ENCODE data around the gene ACYP2. TPM values are rescaled to one million over a fixed set of nuclear protein-coding genes. Genes with fewer than 3 reads are reported as not detected.
"Not testable (repeated sequence)": the region's sequence is repeated elsewhere in the genome, so short reads cannot be mapped to it uniquely, and the experiment has no call there.

Gene ACYP2
- total RNA-seq, 1 donor from 2014 or later, result 86.1 TPM

DNA sequence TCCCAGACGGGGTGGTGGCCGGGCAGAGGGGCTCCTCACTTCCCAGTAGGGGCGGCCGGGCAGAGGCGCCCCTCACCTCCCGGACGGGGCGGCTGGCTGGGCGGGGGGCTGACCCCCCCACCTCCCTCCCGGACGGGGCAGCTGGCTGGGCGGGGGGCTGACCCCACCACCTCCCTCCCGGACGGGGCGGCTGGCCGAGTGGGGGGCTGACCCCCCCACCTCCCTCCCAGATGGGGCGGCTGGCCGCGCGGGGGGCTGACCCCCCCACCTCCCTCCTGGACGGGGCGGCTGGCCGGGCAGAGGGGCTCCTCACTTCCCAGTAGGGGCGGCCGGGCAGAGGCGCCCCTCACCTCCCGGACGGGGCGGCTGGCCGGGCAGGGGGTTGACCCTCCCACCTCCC lies 20.0 kb upstream of the ACYP2 start:
- DNase-seq (ENCODE audit: low spot score); intact Hi-C loops (cut with DNase I): not testable (repeated sequence)

DNA sequence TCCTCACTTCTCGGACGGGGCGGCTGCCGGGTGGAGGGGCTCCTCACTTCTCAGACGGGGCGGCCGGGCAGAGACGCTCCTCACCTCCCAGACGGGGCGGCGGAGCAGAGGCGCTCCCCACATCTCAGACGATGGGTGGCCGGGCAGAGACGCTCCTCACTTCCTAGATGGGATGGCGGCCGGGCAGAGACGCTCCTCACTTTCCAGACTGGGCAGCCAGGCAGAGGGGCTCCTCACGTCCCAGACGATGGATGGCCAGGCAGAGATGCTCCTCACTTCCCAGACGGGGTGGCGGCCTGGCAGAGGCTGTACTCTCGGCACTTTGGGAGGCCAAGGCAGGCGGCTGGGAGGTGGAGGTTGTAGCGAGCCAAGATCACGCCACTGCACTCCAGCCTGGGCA lies 19.3 kb upstream of the ACYP2 start:
- DNase-seq (ENCODE audit: low spot score); intact Hi-C loops (cut with DNase I): not testable (repeated sequence)

DNA sequence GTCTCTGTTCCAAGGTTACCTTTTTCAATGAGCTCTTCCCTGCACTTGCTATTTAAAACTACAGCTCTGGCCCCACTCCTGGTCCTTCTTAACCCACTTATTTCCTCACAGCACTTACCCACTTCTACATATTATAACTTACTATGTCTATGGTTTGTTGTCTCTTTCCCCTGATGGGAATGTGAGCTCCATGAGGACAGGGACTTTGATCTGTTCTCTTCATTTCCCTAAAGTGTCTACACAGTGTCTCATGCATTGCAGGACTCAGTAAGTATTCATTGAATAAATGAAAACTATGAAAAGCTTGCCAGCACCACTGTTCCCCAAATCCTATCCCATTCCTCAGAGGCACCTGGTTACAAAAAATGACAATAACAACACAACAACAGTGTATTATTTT lies 18.3 kb upstream of the ACYP2 start:
- no peak for DNase-seq (ENCODE audit: low spot score)
- intact Hi-C loops (cut with DNase I), result no loop called here

DNA sequence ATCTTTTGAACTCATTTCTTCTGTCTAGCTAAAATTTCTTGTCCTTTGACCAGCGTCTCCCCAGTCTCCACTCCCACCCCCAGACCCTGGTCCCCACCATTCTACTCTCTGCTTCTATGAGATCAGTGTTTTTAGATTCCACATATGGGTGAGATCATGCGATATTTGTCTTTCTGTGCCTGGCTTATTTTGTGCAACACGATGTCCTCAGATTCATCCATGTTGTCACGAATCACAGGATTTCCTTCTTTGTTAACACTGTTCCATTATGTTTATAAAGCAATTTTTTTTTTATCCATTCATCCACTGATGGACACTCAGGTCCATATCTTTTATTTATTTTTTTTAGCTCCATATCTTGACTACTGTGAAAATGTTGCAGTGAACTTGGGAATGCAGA lies 16.0 kb upstream of the ACYP2 start:
- no peak for DNase-seq (ENCODE audit: low spot score)

DNA sequence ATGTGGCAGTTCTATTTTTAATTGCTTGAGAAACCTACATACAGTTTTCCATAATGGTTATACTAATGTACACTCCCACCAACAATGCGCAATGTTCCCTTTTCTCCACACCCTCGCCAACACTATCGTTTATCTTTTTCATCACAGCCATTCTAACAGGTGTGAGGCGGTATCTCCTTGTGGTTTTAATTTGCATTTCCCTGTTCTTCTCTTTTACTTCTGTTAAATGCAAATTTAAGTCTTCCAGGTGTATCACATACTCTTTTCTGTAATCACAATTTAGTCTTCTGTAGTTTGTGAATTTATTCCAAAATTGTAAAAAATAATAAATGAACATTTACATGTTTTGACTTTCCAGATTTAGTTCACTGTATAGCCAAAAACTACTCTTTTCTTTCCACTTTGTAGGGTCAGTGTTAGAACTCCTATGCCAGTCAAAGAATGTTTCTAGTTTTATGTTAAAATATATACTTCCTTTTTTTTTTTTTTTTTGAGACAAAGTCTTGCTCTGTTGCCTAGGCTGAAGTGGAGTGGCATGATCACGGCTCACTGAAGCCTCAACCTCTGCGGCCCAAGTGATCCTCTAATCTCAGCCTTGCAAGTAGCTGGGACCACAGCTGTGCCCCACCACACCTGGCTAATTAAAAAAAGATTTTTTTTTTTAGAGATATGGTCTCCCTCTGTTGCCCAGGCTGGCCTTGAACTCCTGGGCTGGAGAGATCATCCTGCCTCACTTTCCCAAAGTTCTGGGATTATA lies 15.4 kb upstream of the ACYP2 start:
- DNase-seq (ENCODE audit: low spot score), result no peak
- intact Hi-C loops (cut with DNase I), result loop anchor here (10.0 kb wide), 1 partner anchor 735 kb away; no protein-coding TSS in a partner anchor

More for the DNA sequence above, 16.0 kb upstream of the ACYP2 start:
- intact Hi-C loops (cut with DNase I), result no loop called here

DNA sequence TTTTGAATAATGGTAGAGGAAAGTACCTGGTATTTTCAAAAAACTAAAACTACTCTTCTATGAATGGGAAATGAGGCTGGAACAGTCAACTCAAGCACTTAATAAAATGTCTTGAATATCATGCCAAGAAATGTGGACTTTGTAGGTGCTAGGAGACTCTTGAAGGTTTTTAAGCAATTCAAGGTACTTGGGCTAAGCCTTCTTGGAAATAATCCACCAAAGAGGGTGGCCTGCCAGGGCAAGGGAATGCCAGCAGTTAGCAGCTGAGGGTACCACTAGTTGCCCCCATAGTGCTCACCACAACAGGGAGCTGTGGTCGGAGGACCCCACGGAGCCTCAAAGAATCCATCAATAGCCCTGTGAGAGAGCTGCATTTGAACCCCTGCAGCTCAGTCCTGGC lies 14.6 kb upstream of the ACYP2 start:
- DNase-seq (ENCODE audit: low spot score), result no peak
- intact Hi-C loops (cut with DNase I), result loop anchor here (10.0 kb wide), 1 partner anchor 734 kb away; no protein-coding TSS in a partner anchor

DNA sequence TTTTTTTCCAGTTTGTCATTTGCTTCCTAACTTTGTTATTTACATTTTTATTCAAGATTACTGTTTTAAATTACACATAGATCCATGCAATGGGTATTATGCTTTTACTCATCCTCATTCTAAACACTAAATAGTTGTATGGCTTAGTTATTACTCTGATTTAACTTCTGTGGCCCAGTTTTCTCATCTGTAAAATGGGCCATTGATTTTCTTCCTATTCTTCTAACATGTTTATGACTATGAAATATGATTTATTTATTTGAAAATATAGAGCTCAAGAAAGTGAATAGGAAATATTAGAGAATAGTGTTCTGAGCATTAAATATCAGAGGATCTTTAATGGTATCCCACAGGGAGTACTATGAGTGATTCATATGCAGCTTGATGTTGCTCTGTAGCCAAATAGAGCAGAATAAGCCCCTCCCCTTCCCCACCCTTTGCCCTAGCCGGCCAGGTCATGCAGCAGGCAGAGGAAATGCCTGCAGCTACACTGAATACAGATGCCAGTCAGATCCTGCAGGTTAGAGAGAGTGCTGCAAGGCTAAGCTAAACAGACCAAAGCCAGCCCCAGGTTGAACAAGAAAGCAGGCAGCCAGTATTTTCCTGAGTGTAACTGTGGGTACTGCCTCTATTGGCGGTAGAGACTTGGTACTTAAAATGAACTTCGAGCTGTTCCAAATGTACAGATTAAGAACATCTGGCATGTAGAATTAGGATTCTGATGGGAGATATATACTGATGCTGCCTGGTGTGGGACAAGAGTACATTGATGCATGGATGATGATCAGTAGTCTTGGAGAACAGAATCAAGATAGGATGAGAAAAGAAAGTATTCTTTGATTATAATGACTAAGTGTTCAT lies 11.7 kb upstream of the ACYP2 start:
- DNase-seq (ENCODE audit: low spot score), result no peak
- intact Hi-C loops (cut with DNase I), result loop anchor here (10.0 kb wide), 1 partner anchor 731 kb away; no protein-coding TSS in a partner anchor

DNA sequence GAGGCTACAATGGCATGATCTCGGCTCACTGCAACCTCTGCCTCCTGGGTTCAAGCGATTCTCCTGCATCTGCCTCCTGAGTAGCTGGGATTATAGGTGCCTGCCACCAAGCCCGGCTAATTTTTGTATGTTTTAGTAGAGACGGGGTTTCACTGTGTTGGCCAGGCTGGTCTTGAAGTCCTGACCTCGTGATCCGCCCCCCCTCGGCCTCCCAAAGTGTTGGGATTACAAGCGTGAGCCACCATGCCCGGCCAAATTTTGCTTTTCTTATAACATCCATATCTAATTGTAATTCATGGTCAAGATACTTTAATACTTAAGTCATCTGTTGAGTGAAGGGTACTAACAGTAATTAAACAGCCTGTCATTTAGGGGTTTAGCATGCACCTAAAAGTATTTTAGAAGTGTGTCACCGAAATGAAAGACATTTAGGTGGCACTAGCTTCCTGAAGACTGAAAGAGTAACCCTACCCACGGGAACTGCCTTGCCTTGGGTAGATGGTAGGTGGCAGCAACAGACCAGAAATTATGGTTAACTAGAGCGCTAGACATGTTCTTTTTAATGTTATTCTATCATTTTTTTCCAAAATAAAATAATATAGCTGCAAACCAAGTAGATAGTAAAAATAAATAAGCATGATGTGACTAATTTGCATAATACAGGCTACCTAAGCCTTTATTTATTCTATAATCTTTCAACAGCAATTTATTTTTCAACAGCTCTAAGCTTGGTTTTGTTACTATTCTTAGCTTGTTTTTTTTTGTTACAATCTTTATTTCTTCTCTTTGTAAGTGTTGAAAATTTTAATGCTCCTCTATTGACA lies 8.6 kb upstream of the ACYP2 start:
- intact Hi-C loops (cut with DNase I), result loop anchor here (5.0 to 10.0 kb wide), 2 partner anchors 595 to 728 kb away; no protein-coding TSS in a partner anchor
- DNase-seq (ENCODE audit: low spot score), result no peak

DNA sequence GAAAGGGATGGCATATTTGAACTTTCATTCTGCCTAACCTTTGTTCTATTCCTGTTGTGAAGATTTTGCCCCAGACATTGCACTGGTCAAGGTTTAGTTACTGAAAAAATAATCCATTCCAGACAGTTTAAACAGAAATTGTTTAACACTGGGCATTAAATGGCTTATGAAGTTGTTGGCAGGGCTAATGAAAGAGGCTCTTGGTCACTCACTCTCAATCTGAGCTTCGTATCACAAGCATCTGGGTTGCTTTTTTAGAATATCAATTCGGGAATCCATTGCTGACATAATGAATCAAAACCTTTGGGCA lies 8.0 kb upstream of the ACYP2 start:
- DNase-seq (ENCODE audit: low spot score), result no peak
- intact Hi-C loops (cut with DNase I), result loop anchor here (5.0 to 10.0 kb wide), 2 partner anchors 595 to 727 kb away; no protein-coding TSS in a partner anchor

DNA sequence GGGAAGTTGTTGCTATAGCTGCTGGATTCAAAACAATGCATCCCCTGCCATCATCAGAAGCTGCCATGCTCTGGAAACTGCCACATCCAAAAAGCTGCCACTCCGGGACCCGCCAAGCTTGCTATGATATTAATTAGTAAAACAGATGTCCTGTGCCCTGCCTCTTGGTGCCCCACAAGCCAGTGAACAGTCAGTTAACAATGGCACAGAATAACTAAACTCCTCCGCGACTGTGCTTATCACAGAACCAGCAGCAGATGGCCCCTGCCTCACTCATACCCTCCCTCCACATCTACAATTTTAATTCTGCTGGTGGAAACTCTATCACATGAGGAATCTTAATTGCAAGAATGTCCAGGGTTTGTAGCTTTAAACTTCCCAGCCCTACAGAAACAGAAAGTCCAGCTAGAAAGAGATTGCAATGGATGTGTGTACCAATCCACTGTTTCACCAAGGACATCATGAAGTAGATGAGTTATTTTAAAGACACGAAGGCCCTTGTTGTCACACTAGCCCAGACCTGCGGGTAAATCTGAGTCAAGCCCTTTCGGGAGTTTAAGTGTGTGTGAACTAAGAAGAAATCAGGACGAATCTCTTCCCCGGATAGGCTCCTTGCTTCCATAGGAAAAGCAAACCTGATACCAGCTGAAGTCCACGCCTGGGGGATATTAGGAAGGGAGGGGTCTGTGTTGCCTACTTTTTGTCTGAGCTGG lies 7.4 kb upstream of the ACYP2 start:
- intact Hi-C loops (cut with DNase I), result loop anchor here (5.0 to 10.0 kb wide), 2 partner anchors 594 to 727 kb away; no protein-coding TSS in a partner anchor
- DNase-seq (ENCODE audit: low spot score), result no peak

DNA sequence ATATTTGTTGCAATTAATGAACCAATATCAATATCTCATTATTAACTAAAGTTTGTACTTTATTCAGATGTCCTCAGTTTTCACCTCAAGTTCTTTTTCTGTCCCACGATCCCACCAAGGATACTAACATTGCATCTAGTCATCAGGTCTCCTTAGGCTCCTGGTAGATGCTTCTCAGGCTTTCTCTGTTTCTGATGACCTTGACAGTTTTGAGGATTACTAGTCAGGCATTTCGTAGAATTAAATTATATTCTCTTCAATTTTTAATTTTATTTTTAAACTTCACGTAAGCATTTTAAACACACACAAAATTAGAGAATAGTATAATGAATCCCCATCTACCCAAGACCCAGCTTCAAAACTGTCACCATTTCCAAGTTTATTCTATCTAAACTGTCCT lies 5.6 kb upstream of the ACYP2 start:
- intact Hi-C loops (cut with DNase I), result loop anchor here (5.0 to 10.0 kb wide), 2 partner anchors 592 to 725 kb away; no protein-coding TSS in a partner anchor
- no peak for DNase-seq (ENCODE audit: low spot score)

DNA sequence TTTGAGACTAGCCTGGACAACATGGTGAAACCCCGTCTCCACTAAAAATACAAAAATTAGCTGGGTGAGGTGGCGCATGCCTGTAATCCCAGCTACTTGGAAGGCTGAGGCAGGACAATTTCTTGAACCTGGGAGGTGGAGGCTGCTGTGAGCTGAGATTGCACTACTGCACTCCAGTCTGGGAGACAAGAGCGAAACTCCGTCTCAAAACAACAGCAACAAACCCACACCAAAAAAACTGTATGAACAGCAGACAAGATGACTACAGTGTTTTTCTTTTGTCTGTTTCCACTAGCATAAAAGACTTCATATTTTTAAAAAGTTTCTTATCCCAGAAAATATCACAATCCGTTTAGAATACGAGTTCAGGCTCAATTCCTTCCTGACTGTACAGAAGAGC lies 936 bp upstream of the ACYP2 start:
- intact Hi-C loops (cut with DNase I), result loop anchor here (2.0 kb wide), 1 partner anchor 342 kb away; the partner anchor contains the start of gene SPTBN1

DNA sequence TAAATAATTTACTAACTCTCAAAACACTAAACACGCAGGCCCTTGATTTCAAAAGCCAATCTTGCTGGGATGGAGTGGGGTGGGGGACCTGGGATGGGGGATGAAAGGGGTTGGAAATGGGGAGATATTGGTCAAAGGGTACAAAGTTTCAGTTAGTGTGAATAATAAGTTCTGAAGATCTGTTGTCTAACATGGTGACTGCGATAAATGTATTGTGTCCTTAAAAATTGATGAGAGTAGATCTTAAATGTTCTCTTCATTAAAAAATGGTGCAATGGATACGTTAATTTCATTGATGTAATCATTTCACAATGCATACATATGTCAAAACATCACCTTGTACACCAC lies 505 bp upstream of the ACYP2 start:
- no peak for DNase-seq (ENCODE audit: low spot score)
- intact Hi-C loops (cut with DNase I), result loop anchor here (2.0 to 5.0 kb wide), 3 partner anchors 342 to 592 kb away; partner anchors contain the start of gene SPTBN1

More for the DNA sequence above, 936 bp upstream of the ACYP2 start:
- not testable (repeated sequence) for DNase-seq (ENCODE audit: low spot score)

DNA sequence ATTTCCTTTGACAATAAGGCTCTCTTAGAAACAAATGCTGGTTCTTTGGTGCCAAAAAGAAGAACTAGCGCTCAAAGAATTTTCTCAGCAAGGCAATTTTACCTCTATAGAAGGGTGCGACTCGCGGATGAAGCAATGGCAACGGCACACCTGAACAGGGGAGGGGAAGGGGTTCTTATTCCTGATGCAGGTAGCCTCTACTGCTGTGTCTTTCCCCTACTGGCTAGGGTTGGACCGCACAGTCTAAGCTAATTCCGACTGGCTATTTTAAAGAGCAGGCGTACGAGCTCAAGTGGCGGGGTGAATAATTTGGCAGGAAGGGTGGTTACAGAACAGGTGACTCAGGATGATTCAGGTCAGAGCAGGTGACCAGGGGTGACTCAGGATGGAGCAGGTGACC lies 1.2 kb downstream of the ACYP2 start:
- not testable (repeated sequence) for DNase-seq (ENCODE audit: low spot score)
- intact Hi-C loops (cut with DNase I), result loop anchor here (5.0 kb wide), 2 partner anchors 516 to 591 kb away; no protein-coding TSS in a partner anchor

DNA sequence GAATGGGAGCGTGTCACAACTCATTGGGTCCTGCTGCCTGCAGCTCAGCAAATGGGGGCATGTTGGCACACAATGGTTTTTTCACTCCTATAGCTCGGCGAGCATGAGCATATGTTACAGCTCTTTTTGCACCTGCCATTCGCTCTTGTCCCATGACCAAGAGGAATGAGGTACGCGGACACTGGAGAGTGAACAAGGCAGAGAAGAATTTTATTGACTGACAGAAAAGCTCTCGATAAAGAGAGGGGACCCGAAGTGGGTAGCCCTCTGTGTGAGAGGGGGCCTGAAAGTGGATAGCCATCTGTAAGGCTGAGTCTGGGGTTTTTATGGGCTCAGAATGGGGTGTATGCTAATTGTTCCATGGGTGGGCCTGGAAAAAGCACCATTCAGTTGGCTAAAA lies 5.5 kb downstream of the ACYP2 start:
- DNase-seq (ENCODE audit: low spot score), result no peak
- intact Hi-C loops (cut with DNase I), result no loop called here

DNA sequence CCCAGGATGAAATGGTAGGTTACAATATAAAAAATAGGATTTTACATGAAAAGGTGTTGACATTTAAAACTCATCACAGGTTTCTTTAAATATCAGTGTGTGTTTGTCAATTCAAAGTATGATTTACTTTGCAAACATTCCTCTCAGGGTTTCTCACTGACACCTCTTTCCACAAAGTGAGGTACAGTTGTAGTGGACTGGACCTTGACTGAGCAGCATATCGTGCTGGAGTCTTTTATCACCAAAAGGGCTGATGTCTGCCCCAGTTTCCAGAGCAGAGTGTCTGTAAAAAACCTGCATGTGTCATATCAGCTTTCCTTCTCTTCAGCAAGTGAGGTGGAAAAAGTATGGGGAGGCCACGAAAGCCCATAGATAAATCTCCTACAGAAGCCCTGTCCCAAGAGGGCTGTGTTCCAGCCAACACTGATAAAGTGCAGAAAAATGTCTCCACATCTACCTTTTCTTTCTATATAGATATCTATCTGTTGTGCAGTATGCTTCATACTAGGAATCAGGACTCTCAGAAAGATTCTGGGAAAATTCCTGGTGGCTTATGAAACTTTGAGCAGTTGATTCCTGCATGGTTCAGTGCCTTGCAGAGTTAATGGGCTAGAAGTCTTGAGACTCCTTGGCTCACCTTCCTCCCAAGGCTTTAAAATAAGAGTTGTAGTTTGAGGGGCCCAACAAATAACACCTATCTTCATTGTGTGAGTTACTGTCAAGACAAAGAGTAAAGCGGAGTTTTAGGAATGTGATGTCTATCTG lies 6.9 kb downstream of the ACYP2 start:
- no peak for DNase-seq (ENCODE audit: low spot score)
- intact Hi-C loops (cut with DNase I), result no loop called here

DNA sequence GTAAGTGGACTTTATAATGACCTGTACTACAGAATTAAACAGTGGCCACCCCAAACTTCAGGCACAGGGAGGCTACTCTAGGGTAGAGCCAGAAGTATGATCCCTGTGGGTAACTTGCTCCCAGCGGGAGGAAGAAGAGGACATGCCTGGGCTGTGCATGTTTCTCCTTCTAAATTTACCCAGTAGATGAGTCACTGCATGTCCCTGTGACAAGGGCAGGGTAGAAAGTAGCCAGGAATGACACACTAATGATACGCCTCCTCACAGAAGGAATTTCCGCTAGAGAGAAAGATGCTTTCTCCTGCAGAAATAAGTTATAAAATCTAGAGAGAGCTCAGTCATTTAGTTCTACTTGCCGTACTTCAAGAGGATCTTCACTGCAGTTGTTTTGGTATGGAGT lies 7.5 kb downstream of the ACYP2 start:
- intact Hi-C loops (cut with DNase I), result no loop called here
- DNase-seq (ENCODE audit: low spot score), result no peak

DNA sequence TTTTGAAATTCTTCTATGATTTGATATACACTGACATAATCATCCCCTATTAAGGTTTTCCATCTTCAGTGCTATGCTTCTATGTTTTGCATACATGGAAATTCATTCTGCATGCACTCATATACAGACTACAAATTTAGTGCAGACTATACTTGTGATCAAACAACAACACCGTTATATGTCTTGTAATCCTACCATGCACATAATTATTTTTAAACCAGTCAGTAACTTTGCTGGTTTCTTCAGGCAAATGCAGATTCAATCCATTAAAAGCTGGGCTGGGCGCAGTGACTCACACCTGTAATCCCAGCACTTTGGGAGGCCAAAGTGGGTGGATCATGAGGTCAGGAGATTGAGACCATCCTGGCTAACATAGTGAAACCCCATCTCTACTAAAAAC lies 11.8 kb downstream of the ACYP2 start:
- DNase-seq (ENCODE audit: low spot score); intact Hi-C loops (cut with DNase I): not testable (repeated sequence)

Data from cardiac septum (tissue), 1 donor.